CD14-positive monocyte (primary cell): Measurements from ENCODE around the gene CACNA1C. TPM values are rescaled to one million over a fixed set of nuclear protein-coding genes. Genes with fewer than 3 reads are reported as not detected.

Experiments
- DNase-seq, 3 donors: peaks; one replicate each; pipeline ENCODE4 v3.0.0-alpha.2; 2011 to 2022
- H2AFZ ChIP-seq: 2 replicates; pipeline ENCODE4 v1.6.0; 2012; ENCODE audit warnings: mild to moderate bottlenecking, low read depth, low read length, inconsistent platforms; ENCODE audit not compliant: insufficient read depth, poor library complexity, severe bottlenecking
- H3K27ac ChIP-seq, 2 donors: 1 replicate in 1 of 2; 2 replicates in 1 of 2; pipeline ENCODE4 v1.5.1; 2012 to 2013; ENCODE audit warnings: low read length in 2 of 2, control low read depth in 1 of 2, inconsistent platforms in 1 of 2, low read depth in 1 of 2, mild to moderate bottlenecking in 1 of 2
- H3K27me3 ChIP-seq, 2 donors: one replicate each; pipeline versions ENCODE4 v1.6.0 to v1.6.1; 2011 to 2013; ENCODE audit warnings: low read length in 2 of 2; ENCODE audit not compliant: control insufficient read depth in 2 of 2, insufficient read depth in 2 of 2
- H3K36me3 ChIP-seq, 2 donors: replicated peaks in 1 of 2; 1 replicate in 1 of 2; 2 replicates in 1 of 2; pipeline versions ENCODE4 v1.5.1 to v1.6.1; 2012 to 2013; ENCODE audit warnings: low read length in 2 of 2, control low read depth in 1 of 2, inconsistent platforms in 1 of 2, mild to moderate bottlenecking in 1 of 2; ENCODE audit not compliant: insufficient read depth in 2 of 2, control insufficient read depth in 1 of 2
- H3K4me1 ChIP-seq, 2 donors: 1 replicate in 1 of 2; 2 replicates in 1 of 2; pipeline versions ENCODE4 v1.5.1 to v1.6.1; 2012 to 2013; ENCODE audit warnings: low read length in 2 of 2, control low read depth in 1 of 2, inconsistent platforms in 1 of 2, mild to moderate bottlenecking in 1 of 2, moderate library complexity in 1 of 2; ENCODE audit not compliant: insufficient read depth in 2 of 2, control insufficient read depth in 1 of 2
- H3K4me2 ChIP-seq: replicated peaks from 2 replicates; pipeline ENCODE3; 2012; ENCODE audit warnings: low read length, moderate library complexity, mild to moderate bottlenecking; ENCODE audit not compliant: poor library complexity, severe bottlenecking; ENCODE audit errors: extremely low read depth
- H3K4me3 ChIP-seq, 3 experiments: fragments of 200-600 bp in 1 of 3; sonication (generic) in 1 of 3; replicated peaks in 1 of 3; 1 replicate in 2 of 3; 2 replicates in 1 of 3; pipeline ENCODE4 v1.5.1; 2011 to 2013; ENCODE audit warnings: low read length in 3 of 3, mild to moderate bottlenecking in 3 of 3, control low read depth in 2 of 3, low read depth in 2 of 3, inconsistent platforms in 1 of 3, moderate library complexity in 1 of 3
- H3K79me2 ChIP-seq: 2 replicates; pipeline ENCODE4 v1.6.0; 2012; ENCODE audit warnings: mild to moderate bottlenecking, control low read depth, inconsistent platforms, low read length, moderate library complexity; ENCODE audit not compliant: insufficient read depth
- H3K9ac ChIP-seq: 2 replicates; pipeline ENCODE4 v1.6.0; 2017; ENCODE audit warnings: low read length, mild to moderate bottlenecking; ENCODE audit not compliant: insufficient read depth, poor library complexity, severe bottlenecking
- H3K9me3 ChIP-seq, 2 donors: replicated peaks in 1 of 2; 1 replicate in 1 of 2; 2 replicates in 1 of 2; pipeline versions ENCODE4 v1.5.1 to v1.6.1; 2012 to 2013; ENCODE audit warnings: low read length in 2 of 2, control low read depth in 1 of 2; ENCODE audit not compliant: control insufficient read depth in 1 of 2, insufficient read depth in 1 of 2
- H4K20me1 ChIP-seq: 2 replicates; pipeline ENCODE4 v1.6.0; 2012; ENCODE audit warnings: mild to moderate bottlenecking, low read length, control low read depth, moderate library complexity; ENCODE audit not compliant: insufficient read depth
- H3K27ac Mint-ChIP-seq, 7 donors: one replicate each; pipeline ENCODE4 v1.8.0; 2020; ENCODE audit warnings: mild to moderate bottlenecking in 7 of 7, mixed read lengths in 7 of 7, moderate library complexity in 6 of 7, inconsistent platforms in 2 of 7
- H3K27me3 Mint-ChIP-seq, 3 donors: one replicate each; pipeline ENCODE4 v1.8.0; 2021 to 2022; ENCODE audit warnings: low read depth in 3 of 3, mild to moderate bottlenecking in 3 of 3, mixed read lengths in 3 of 3, moderate library complexity in 3 of 3, inconsistent platforms in 1 of 3
- H3K36me3 Mint-ChIP-seq, 2 donors: one replicate each; pipeline ENCODE4 v1.8.0; 2020; ENCODE audit warnings: mixed read lengths in 2 of 2, inconsistent platforms in 1 of 2, mild to moderate bottlenecking in 1 of 2
- H3K4me1 Mint-ChIP-seq: one replicate; pipeline ENCODE4 v1.8.0; 2020; ENCODE audit warnings: mild to moderate bottlenecking, mixed read lengths
- H3K4me3 Mint-ChIP-seq, 2 donors: one replicate each; pipeline ENCODE4 v1.8.0; 2020; ENCODE audit warnings: mild to moderate bottlenecking in 2 of 2, mixed read lengths in 2 of 2, moderate library complexity in 1 of 2
- H3K9me3 Mint-ChIP-seq, 7 donors: one replicate each; pipeline ENCODE4 v1.8.0; 2020 to 2022; ENCODE audit warnings: mixed read lengths in 7 of 7, mild to moderate bottlenecking in 6 of 7, moderate library complexity in 6 of 7, inconsistent platforms in 2 of 7
- CTCF ChIP-seq: fragments of 200-600 bp; IDR thresholded peaks from one replicate; pipeline ENCODE4 v1.8.0; 2022; ENCODE audit warnings: antibody characterized with exemption, mild to moderate bottlenecking
- WGBS: methylation state at CpG from one replicate; pipeline ENCODE4 v1.1.5; 2013; ENCODE audit warnings: missing lambda C conversion rate; ENCODE audit not compliant: insufficient coverage; 5-methylcytosine and 5-hydroxymethylcytosine counted together
- intact Hi-C, 2 donors: fragments of 100-400 bp; cut with micrococcal nuclease; formaldehyde crosslinking; loops; one replicate each; pipeline versions ENCODE4 v1.15.0 to v1.15.1; 2023
- polyA plus RNA-seq, 3 donors: library from polyadenylated mRNA; depleted of rRNA in 1 of 3; unstranded in 2 of 3; stranded (reverse) in 1 of 3; fragments of 300-500 nt in 2 of 3; fragments of >200 nt in 1 of 3; fragmentation: Illumina TruSeq in 2 of 3; gene quantifications; 1 replicate in 2 of 3; 2 replicates in 1 of 3; pipeline ENCODE4 v1.2.3, GENCODE V29; 2012 to 2021

The CACNA1C gene
- polyA plus RNA-seq, 3 donors, result not detected

GRCh38 chr12:2112401-2112800 is 59.6 kb downstream of the CACNA1C start:
- intact Hi-C loops, result no loop called here
- Mint-ChIP-seq H3K4me1 (no peaks in the 10 kb centered on the region), H3K4me3 (no peak overlapping the region), H3K27me3 (peaks cover 0 to 1% (median 0%) of the 10 kb centered on the region in 3 donors), H3K27ac (no peak overlapping the region), H3K9me3 (peaks cover 0 to 4% (median 0%) of the 10 kb centered on the region in 7 donors), H3K36me3 (no peaks in the 10 kb centered on the region)
- Histone ChIP-seq H3K4me3 (no peak overlapping the region), H3K79me2 (no peaks in the 10 kb centered on the region), H3K9me3 (no peaks in the 10 kb centered on the region), H4K20me1 (no peaks in the 10 kb centered on the region), H2AFZ (no peak overlapping the region), H3K27me3 (no peaks in the 10 kb centered on the region), H3K9ac (no peak overlapping the region), H3K4me2 (no peak overlapping the region), H3K27ac (no peak overlapping the region), H3K4me1 (no peaks in the 10 kb centered on the region), H3K36me3 (no peaks in the 10 kb centered on the region)
- WGBS, result over 99% methylated on average over 7 of the region's 7 CpGs
- DNase-seq, result no peak
- no peak for TF ChIP-seq CTCF

- H3K4me3 ChIP-seq, result no peak overlapping the region
Observed at GRCh38 chr12:2113119-2113912, 60.5 kb downstream of the CACNA1C start.

More at GRCh38 chr12:2113119-2113912, 60.5 kb downstream of the CACNA1C start:
- WGBS, result 96% methylated on average over 14 of the region's 14 CpGs
- peaks cover 0 to 4% (median 0%) of the 10 kb centered on the region in 7 donors for H3K9me3 Mint-ChIP-seq
- Histone ChIP-seq H3K4me1 (no peaks in the 10 kb centered on the region), H3K27me3 (no peaks in the 10 kb centered on the region), H3K27ac (no peak overlapping the region), H3K36me3 (no peaks in the 10 kb centered on the region), H3K9me3 (no peaks in the 10 kb centered on the region), H3K4me2 (no peak overlapping the region), H4K20me1 (no peaks in the 10 kb centered on the region), H3K79me2 (no peaks in the 10 kb centered on the region), H2AFZ (no peak overlapping the region), H3K9ac (no peak overlapping the region)
- intact Hi-C loops, result no loop called here
- DNase-seq, result no peak
- H3K36me3 Mint-ChIP-seq, result no peaks in the 10 kb centered on the region
- no peak for TF ChIP-seq CTCF
- H3K27me3 Mint-ChIP-seq, result peaks cover 0 to 3% (median 0%) of the 10 kb centered on the region in 3 donors
- H3K27ac Mint-ChIP-seq, result peak overlapping the region in 1 of 7 donors; percentile 43
- H3K4me1 Mint-ChIP-seq, result no peaks in the 10 kb centered on the region
- H3K4me3 Mint-ChIP-seq, result no peak overlapping the region
